ENCODE results near the gene PASK. TPM values are rescaled to one million over a fixed set of nuclear protein-coding genes. Genes with fewer than 3 reads are reported as not detected.

The PASK gene
- total and polyA plus RNA-seq, 2 of the 4 experiments (the other 2 are of a cell fraction) = 4.1 TPM

GRCh38 chr2:241118737-241119505 is 30.4 kb downstream of the PASK start:
- no TSS peak for BruUV-seq (replicated peaks)
- peaks cover 2% of the 10 kb centered on the region; the same call in 1 of the 2 replicates for H3K9me3 ChIP-seq (ENCODE audit: control insufficient read depth, insufficient read depth, low read length)
- no peak overlapping the region for H4K8ac ChIP-seq (ENCODE audit: low read depth in 2 of 2, low read length in 2 of 2)
- H3K9ac ChIP-seq (ENCODE audit: low read depth, low read length) = no peak overlapping the region
- no peaks in the 10 kb centered on the region for H3K4me1 ChIP-seq (ENCODE audit: control insufficient read depth, insufficient read depth, low read length)
- no peak overlapping the region for H2BK15ac ChIP-seq (ENCODE audit: low read depth, low read length)
- no peak overlapping the region for H2BK120ac ChIP-seq (ENCODE audit: low read depth, low read length)
- intact Hi-C loops (cut with micrococcal nuclease) = no loop called here
- ChIA-PET POLR2A (ENCODE audit: unreplicated experiment) (no interaction called here), CTCF (no interaction called here)
- dilution Hi-C loops (cut with HindIII; ENCODE audit: low sequenced_read_pairs, unreplicated experiment) = no loop called here
- no peak overlapping the region for H2BK5ac ChIP-seq (ENCODE audit: low read depth, low read length, poor library complexity, severe bottlenecking)
- no peak overlapping the region for H3K27ac ChIP-seq (ENCODE audit: insufficient read depth, low read length)
- H3K4ac ChIP-seq (ENCODE audit: low read depth, low read length) = no peak overlapping the region
- 80% methylated on average over 1 of the region's 24 CpGs; no CpG with 5 or more reads in 1 of the 2 experiments for WGBS, 2 experiments (ENCODE audit: extremely low coverage in 2 of 2, insufficient read length in 1 of 2)
- H3K4me3 ChIP-seq (ENCODE audit: insufficient read depth, low read depth, low read length) = no peak overlapping the region
- no peak overlapping the region for H2AFZ ChIP-seq (replicated peaks; ENCODE audit: low read length, poor library complexity)
- H2BK20ac ChIP-seq (ENCODE audit: low read depth, low read length) = no peak overlapping the region
- no peaks in the 10 kb centered on the region for H4K20me1 ChIP-seq (ENCODE audit: insufficient read depth, low read length)
- no peak overlapping the region for H3K4me2 ChIP-seq (ENCODE audit: low read depth, low read length)
- H3K56ac ChIP-seq (ENCODE audit: extremely low read depth, insufficient read depth, low read length) = no peak overlapping the region
- 0 out of 4 replicates have a peak, but pooled peaks cover 0 to 2% of the 10 kb centered on the region in 2 experiments for H3K79me1 ChIP-seq (ENCODE audit: low read depth in 1 of 2, low read length in 2 of 2)
- no peak overlapping the region for H2AK9ac ChIP-seq (replicated peaks; ENCODE audit: low read depth, low read length, poor library complexity)
- H3K36me3 ChIP-seq (ENCODE audit: control insufficient read depth, insufficient read depth, low read length) = peaks cover 6% of the 10 kb centered on the region
- ATAC-seq (ENCODE audit: low read depth) = no peak
- TF ChIP-seq MXI1 (IDR thresholded peaks at IDR 0.05; ENCODE audit: borderline replicate concordance, low read depth, low read length) = no peak
- TF ChIP-seq MAZ (IDR thresholded peaks at IDR 0.05; ENCODE audit: borderline replicate concordance, low read depth, low read length) = no peak
- no peak for TF ChIP-seq RCOR1 (IDR thresholded peaks at IDR 0.05; ENCODE audit: insufficient replicate concordance, low read length)
- TF ChIP-seq CHD1 (IDR thresholded peaks at IDR 0.05; ENCODE audit: low read depth, low read length) = no peak
- TF ChIP-seq SMC3 (IDR thresholded peaks at IDR 0.05; ENCODE audit: low read depth, low read length) = no peak
- DNase-seq = no peak
- H4K91ac ChIP-seq (ENCODE audit: insufficient read depth, low read depth, low read length) = no peak overlapping the region
- H2AK5ac ChIP-seq (ENCODE audit: low read depth, low read length) = no peak overlapping the region
- H3K27me3 ChIP-seq (ENCODE audit: control insufficient read depth, insufficient read depth, low read length) = no peaks in the 10 kb centered on the region
- in situ Hi-C loops (cut with MboI; ENCODE audit: low sequenced_read_pairs) = no loop called here
- no peak overlapping the region for H3K18ac ChIP-seq (ENCODE audit: low read depth, low read length)
- no peak overlapping the region for H3K23ac ChIP-seq (ENCODE audit: low read depth, low read length)
- no peak overlapping the region for H3K14ac ChIP-seq (replicated peaks; ENCODE audit: low read depth, low read length)
- H4K5ac ChIP-seq (ENCODE audit: low read depth, low read length) = no peak overlapping the region
- 0 out of 2 replicates have a peak, but pooled peaks cover 3% of the 10 kb centered on the region for H3K9me1 ChIP-seq (ENCODE audit: insufficient read depth, low read length)

Data from IMR-90 (cell line).